Hypothalamus (tissue), 51 donors: ENCODE data around the gene GSTCD.
"Not testable (repeated sequence)": the region's sequence is repeated elsewhere in the genome, so short reads cannot be mapped to it uniquely, and the experiment has no call there.

Experiments
- DNase-seq, 51 donors: peaks; one replicate each; lab custom pipeline; 2025; lab: John Stamatoyannopoulos, UW

The GSTCD gene

GRCh38 chr4:105805501-105806120 is 97.0 kb downstream of the GSTCD start:
- peak in 1 of 51 donors; percentile 1 for DNase-seq

- no peak for DNase-seq
Observed at GRCh38 chr4:105807496-105807895, 98.9 kb downstream of the GSTCD start.

- DNase-seq: no peak
Observed at GRCh38 chr4:105808030-105808749, 99.6 kb downstream of the GSTCD start.

- no peak for DNase-seq
Observed at GRCh38 chr4:105808750-105809041, 100.1 kb downstream of the GSTCD start.

GRCh38 chr4:105815701-105816100 is 107.1 kb downstream of the GSTCD start:
- no peak for DNase-seq

- DNase-seq: no peak
Observed at GRCh38 chr4:105822061-105822460, 113.5 kb downstream of the GSTCD start.

- no peak for DNase-seq
Observed at GRCh38 chr4:105828074-105828473, 119.5 kb downstream of the GSTCD start.

GRCh38 chr4:105831189-105831588 is 122.6 kb downstream of the GSTCD start:
- no peak for DNase-seq

- no peak for DNase-seq
Observed at GRCh38 chr4:105835177-105835576, 126.6 kb downstream of the GSTCD start.

- DNase-seq: no peak
Observed at GRCh38 chr4:105836537-105836936, 128.0 kb downstream of the GSTCD start.

GRCh38 chr4:105837037-105837436 is 128.5 kb downstream of the GSTCD start:
- no peak for DNase-seq

GRCh38 chr4:105838082-105838481 is 129.5 kb downstream of the GSTCD start:
- DNase-seq: no peak

- DNase-seq: no peak
Observed at GRCh38 chr4:105840426-105841174, 132.0 kb downstream of the GSTCD start.

GRCh38 chr4:105843941-105844340 is 135.4 kb downstream of the GSTCD start:
- DNase-seq: no peak

- no peak for DNase-seq
Observed at GRCh38 chr4:105845559-105845958, 137.0 kb downstream of the GSTCD start.

- not testable (repeated sequence) for DNase-seq
Observed at GRCh38 chr4:105848359-105848758, 139.8 kb downstream of the GSTCD start.

GRCh38 chr4:105851196-105851595 is 142.6 kb downstream of the GSTCD start:
- no peak for DNase-seq

GRCh38 chr4:105852230-105852629 is 143.6 kb downstream of the GSTCD start:
- DNase-seq: not testable (repeated sequence)

- no peak for DNase-seq
Observed at GRCh38 chr4:105858466-105859040, 150.0 kb downstream of the GSTCD start.

- DNase-seq: no peak
Observed at GRCh38 chr4:105859233-105859632, 150.6 kb downstream of the GSTCD start.

GRCh38 chr4:105870963-105871362 is 162.4 kb downstream of the GSTCD start:
- DNase-seq: no peak

GRCh38 chr4:105871997-105872396 is 163.4 kb downstream of the GSTCD start:
- no peak for DNase-seq
